ENCODE measurements around the gene HCRTR2.
"Not testable (repeated sequence)": the region's sequence is repeated elsewhere in the genome, so short reads cannot be mapped to it uniquely, and the experiment has no call there.

The HCRTR2 gene

GRCh38 chr6:55174211-55175026 lies at the start of gene HCRTR2:
HCRTR2 (plus strand) TSS chr6:55174515; CDS start chr6:55174588, 73 bp downstream.
- no peak for DNase-seq

- no peak for DNase-seq
These were observed 43.5 kb upstream of the HCRTR2 start for GRCh38 chr6:55130806-55131324.

GRCh38 chr6:55131616-55132015 lies 42.7 kb upstream of the HCRTR2 start:
- DNase-seq, result no peak

- DNase-seq, result no peak
These were observed 37.4 kb upstream of the HCRTR2 start for GRCh38 chr6:55136916-55137315.

- DNase-seq, result no peak
These were observed 36.2 kb upstream of the HCRTR2 start for GRCh38 chr6:55137929-55138693.

GRCh38 chr6:55141611-55142010 lies 32.7 kb upstream of the HCRTR2 start:
- DNase-seq, result no peak

GRCh38 chr6:55142610-55143009 lies 31.7 kb upstream of the HCRTR2 start:
- no peak for DNase-seq

- DNase-seq, result no peak
These were observed 21.0 kb upstream of the HCRTR2 start for GRCh38 chr6:55153284-55153683.

GRCh38 chr6:55158784-55159183 lies 15.5 kb upstream of the HCRTR2 start:
- not testable (repeated sequence) for DNase-seq

GRCh38 chr6:55167860-55168259 lies 6.5 kb upstream of the HCRTR2 start:
- DNase-seq, result no peak

- no peak for DNase-seq
These were observed 1.0 kb downstream of the HCRTR2 start for GRCh38 chr6:55175078-55176049.

GRCh38 chr6:55176958-55177357 lies 2.6 kb downstream of the HCRTR2 start:
- DNase-seq, result no peak

GRCh38 chr6:55180258-55180657 lies 5.9 kb downstream of the HCRTR2 start:
- DNase-seq, result no peak

- DNase-seq, result no peak
These were observed 7.8 kb downstream of the HCRTR2 start for GRCh38 chr6:55182016-55182650.

- no peak for DNase-seq
These were observed 10.6 kb downstream of the HCRTR2 start for GRCh38 chr6:55184782-55185530.

- no peak for DNase-seq
These were observed 24.4 kb downstream of the HCRTR2 start for GRCh38 chr6:55198715-55199114.

GRCh38 chr6:55199239-55199638 lies 24.9 kb downstream of the HCRTR2 start:
- no peak for DNase-seq

- DNase-seq, result no peak
These were observed 34.5 kb downstream of the HCRTR2 start for GRCh38 chr6:55208478-55209458.

GRCh38 chr6:55210952-55211351 lies 36.6 kb downstream of the HCRTR2 start:
- DNase-seq, result no peak

- no peak for DNase-seq
These were observed 37.8 kb downstream of the HCRTR2 start for GRCh38 chr6:55212156-55212555.

Measured in COR-L47 (cell line).